Measurements from ENCODE around the gene UHRF1. TPM values are rescaled to one million over a fixed set of nuclear protein-coding genes. Genes with fewer than 3 reads are reported as not detected.
A peak's percentile ranks its signal among the peaks of the same experiment; 100 is the strongest.

Gene UHRF1
- total and polyA plus RNA-seq, 2 of the 13 experiments (the other 11 are each of a cell fraction or from before 2014, with no cell fraction given), result 6.8 to 78.4 TPM

DNA sequence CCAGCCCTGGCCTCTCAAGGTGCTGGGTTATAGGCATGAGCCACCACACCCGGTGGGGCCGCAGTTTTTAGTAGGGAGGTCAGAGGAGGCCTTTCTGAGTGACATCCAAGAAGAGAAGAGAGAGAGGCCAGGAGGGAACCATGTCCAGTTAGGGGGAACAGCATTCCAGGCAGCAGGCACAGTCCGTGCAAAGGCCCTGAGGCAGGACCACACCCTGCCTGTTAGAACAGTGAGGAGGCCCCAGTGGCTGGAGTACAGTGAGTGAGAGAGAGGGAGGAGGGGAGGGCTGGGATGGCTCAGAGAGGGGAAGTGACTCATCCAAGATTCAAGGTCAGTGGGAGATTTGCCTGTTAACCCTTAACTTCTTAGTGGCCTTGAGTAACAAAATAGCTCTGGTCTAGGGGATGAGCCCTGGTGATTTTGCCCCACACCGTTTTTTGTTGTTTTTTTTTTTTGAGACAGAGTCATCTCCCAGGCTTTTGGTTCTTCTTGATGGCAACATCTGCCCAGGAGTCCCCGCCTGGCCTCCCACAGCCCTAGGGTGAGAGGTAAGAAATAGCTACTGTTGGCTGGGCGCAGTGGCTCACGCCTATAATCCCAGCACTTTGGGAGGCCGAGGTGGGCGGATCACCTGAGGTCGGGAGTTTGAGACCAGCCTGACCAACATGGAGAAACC lies 39.1 kb upstream of the UHRF1 start (continued):
- TF ChIP-seq ZKSCAN8 (CRISPR knock-in tag; IDR thresholded peaks at IDR 0.05; ENCODE audit: borderline replicate concordance), result peak; percentile 72
- TF ChIP-seq, protein P1, sequence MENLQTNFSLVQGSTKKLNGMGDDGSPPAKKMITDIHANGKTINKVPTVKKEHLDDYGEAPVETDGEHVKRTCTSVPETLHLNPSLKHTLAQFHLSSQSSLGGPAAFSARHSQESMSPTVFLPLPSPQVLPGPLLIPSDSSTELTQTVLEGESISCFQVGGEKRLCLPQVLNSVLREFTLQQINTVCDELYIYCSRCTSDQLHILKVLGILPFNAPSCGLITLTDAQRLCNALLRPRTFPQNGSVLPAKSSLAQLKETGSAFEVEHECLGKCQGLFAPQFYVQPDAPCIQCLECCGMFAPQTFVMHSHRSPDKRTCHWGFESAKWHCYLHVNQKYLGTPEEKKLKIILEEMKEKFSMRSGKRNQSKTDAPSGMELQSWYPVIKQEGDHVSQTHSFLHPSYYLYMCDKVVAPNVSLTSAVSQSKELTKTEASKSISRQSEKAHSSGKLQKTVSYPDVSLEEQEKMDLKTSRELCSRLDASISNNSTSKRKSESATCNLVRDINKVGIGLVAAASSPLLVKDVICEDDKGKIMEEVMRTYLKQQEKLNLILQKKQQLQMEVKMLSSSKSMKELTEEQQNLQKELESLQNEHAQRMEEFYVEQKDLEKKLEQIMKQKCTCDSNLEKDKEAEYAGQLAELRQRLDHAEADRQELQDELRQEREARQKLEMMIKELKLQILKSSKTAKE (CRISPR knock-in tag; IDR thresholded peaks at IDR 0.05; ENCODE audit: borderline replicate concordance), result no peak
- no peak for TF ChIP-seq GZF1 (CRISPR knock-in tag; IDR thresholded peaks at IDR 0.05)
- no peak for TF ChIP-seq ZNF790 (CRISPR knock-in tag; IDR thresholded peaks at IDR 0.05; ENCODE audit: borderline replicate concordance)
- TF ChIP-seq IRX3 (CRISPR knock-in tag; IDR thresholded peaks at IDR 0.05; ENCODE audit: borderline replicate concordance, low read depth), result no peak
- peak; percentile 77 for TF ChIP-seq PATZ1 (CRISPR knock-in tag; IDR thresholded peaks at IDR 0.05)
- TF ChIP-seq, protein P2, sequence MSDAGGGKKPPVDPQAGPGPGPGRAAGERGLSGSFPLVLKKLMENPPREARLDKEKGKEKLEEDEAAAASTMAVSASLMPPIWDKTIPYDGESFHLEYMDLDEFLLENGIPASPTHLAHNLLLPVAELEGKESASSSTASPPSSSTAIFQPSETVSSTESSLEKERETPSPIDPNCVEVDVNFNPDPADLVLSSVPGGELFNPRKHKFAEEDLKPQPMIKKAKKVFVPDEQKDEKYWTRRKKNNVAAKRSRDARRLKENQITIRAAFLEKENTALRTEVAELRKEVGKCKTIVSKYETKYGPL (CRISPR knock-in tag; IDR thresholded peaks at IDR 0.05), result no peak
- no peak for TF ChIP-seq ZNF446 (CRISPR knock-in tag; IDR thresholded peaks at IDR 0.05)
- TF ChIP-seq, protein P3, sequence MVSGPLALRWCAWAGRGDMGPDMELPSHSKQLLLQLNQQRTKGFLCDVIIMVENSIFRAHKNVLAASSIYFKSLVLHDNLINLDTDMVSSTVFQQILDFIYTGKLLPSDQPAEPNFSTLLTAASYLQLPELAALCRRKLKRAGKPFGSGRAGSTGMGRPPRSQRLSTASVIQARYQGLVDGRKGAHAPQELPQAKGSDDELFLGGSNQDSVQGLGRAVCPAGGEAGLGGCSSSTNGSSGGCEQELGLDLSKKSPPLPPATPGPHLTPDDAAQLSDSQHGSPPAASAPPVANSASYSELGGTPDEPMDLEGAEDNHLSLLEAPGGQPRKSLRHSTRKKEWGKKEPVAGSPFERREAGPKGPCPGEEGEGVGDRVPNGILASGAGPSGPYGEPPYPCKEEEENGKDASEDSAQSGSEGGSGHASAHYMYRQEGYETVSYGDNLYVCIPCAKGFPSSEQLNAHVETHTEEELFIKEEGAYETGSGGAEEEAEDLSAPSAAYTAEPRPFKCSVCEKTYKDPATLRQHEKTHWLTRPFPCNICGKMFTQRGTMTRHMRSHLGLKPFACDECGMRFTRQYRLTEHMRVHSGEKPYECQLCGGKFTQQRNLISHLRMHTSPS (CRISPR knock-in tag; IDR thresholded peaks at IDR 0.05; ENCODE audit: low read depth), result no peak; the same call in 1 of the 2 replicates
- no peak for TF ChIP-seq HNRNPK (IDR thresholded peaks at IDR 0.05; ENCODE audit: low read depth, low read length, poor library complexity, severe bottlenecking)
- TF ChIP-seq TCF7L2 (IDR thresholded peaks at IDR 0.05; ENCODE audit: low read depth, low read length), result no peak
- TF ChIP-seq ZNF570 (CRISPR knock-in tag; IDR thresholded peaks at IDR 0.05; ENCODE audit: borderline replicate concordance), result no peak
- no peak for TF ChIP-seq ZFP36 (IDR thresholded peaks at IDR 0.05; ENCODE audit: borderline replicate concordance, low read depth, low read length, partially characterized antibody)
- peak; percentile 39 for TF ChIP-seq KDM3A (CRISPR knock-in tag; IDR thresholded peaks at IDR 0.05; ENCODE audit: low read depth)
- no peak for TF ChIP-seq ZNF576 (CRISPR knock-in tag; IDR thresholded peaks at IDR 0.05)
- no peak for TF ChIP-seq AKNA (CRISPR knock-in tag; IDR thresholded peaks at IDR 0.05; ENCODE audit: borderline replicate concordance)
